Progenitor cell of endocrine pancreas (in vitro differentiated cells): ENCODE results near the gene SP1. TPM values are rescaled to one million over a fixed set of nuclear protein-coding genes. Genes with fewer than 3 reads are reported as not detected.
"Not testable (repeated sequence)": the region's sequence is repeated elsewhere in the genome, so short reads cannot be mapped to it uniquely, and the experiment has no call there.

Experiments used
- DNase-seq: peaks from one replicate; pipeline ENCODE4 v3.0.0; 2021; ENCODE audit warnings: low spot score; ENCODE audit not compliant: unreplicated experiment
- H3K27ac Mint-ChIP-seq: 2 replicates; pipeline ENCODE4 v1.8.0; 2021; ENCODE audit warnings: mild to moderate bottlenecking, moderate library complexity, mixed read lengths
- H3K27me3 Mint-ChIP-seq: 2 replicates; pipeline ENCODE4 v1.8.0; 2021; ENCODE audit warnings: mixed read lengths
- H3K36me3 Mint-ChIP-seq: 2 replicates; pipeline ENCODE4 v1.8.0; 2022; ENCODE audit warnings: mixed read lengths; ENCODE audit not compliant: insufficient read depth
- H3K4me1 Mint-ChIP-seq: 2 replicates; pipeline ENCODE4 v1.8.0; 2021; ENCODE audit warnings: low read depth, mixed read lengths
- H3K4me3 Mint-ChIP-seq: 2 replicates; pipeline ENCODE4 v1.8.0; 2021; ENCODE audit warnings: low read depth, mild to moderate bottlenecking, moderate library complexity, mixed read lengths
- H3K9me3 Mint-ChIP-seq: 2 replicates; pipeline ENCODE4 v1.8.0; 2021; ENCODE audit warnings: low read depth, mixed read lengths
- CTCF ChIP-seq: fragments of 200-600 bp; sonication (generic); IDR thresholded peaks from one replicate; pipeline ENCODE4 v1.5.0; 2021; ENCODE audit warnings: antibody characterized with exemption, mild to moderate bottlenecking; ENCODE audit not compliant: unreplicated experiment
- total RNA-seq: library from RNA; stranded (reverse); gene quantifications from 2 replicates; pipeline ENCODE4 v1.2.1, GENCODE V29; 2021

SP1 gene
- total RNA-seq, 1 donor from 2014 or later = 90.5 TPM

DNA sequence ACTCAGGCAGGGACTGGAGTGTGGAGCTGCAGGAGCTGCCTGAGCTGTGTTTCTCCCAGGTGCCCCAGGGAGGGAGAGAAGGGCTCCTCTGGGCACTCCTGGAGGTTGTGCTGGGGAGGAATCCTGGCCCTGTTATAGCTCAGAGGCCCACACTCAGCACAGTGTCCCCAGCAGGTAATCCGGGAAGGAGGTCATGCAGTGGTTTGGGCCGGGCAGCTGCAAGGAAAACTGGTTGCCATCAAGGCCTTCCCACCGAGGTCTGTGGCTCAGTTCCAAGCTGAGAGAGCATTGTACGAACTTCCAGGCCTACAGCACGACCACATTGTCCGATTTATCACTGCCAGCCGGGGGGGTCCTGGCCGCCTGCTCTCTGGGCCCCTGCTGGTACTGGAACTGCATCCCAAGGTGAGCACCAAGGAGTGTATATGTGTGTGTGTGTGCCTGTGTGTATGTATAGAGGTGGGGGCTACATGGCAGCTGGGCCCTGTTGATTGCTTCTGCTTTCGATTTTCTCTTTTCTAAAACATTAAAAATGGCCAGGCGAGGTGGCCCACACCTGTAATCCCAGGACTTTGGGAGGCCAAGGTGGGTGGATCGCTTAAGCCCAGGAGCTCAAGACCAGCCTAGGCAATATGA, 45.7 kb downstream of the SP1 start:
- peaks cover 55% of the 10 kb centered on the region for H3K4me1 Mint-ChIP-seq
- peak overlapping the region; percentile 92 for H3K27ac Mint-ChIP-seq
- H3K27me3 Mint-ChIP-seq = no peaks in the 10 kb centered on the region
- TF ChIP-seq CTCF = no peak
- DNase-seq = no peak
- H3K9me3 Mint-ChIP-seq = no peaks in the 10 kb centered on the region
- H3K36me3 Mint-ChIP-seq = peaks cover 5% of the 10 kb centered on the region
- H3K4me3 Mint-ChIP-seq = peak overlapping the region; percentile 68

- Mint-ChIP-seq H3K9me3 (no peaks in the 10 kb centered on the region), H3K27ac (peak overlapping the region; percentile 45), H3K4me1 (peaks cover 48% of the 10 kb centered on the region), H3K4me3 (peak overlapping the region; percentile 39), H3K36me3 (peaks cover 8% of the 10 kb centered on the region), H3K27me3 (no peaks in the 10 kb centered on the region)
- no peak for TF ChIP-seq CTCF
- DNase-seq = no peak
Observed at GRCh38 chr12:53427905-53428594, 48.1 kb downstream of the SP1 start.

GRCh38 chr12:53428741-53429140, 48.8 kb downstream of the SP1 start:
- H3K4me3 Mint-ChIP-seq = no peak overlapping the region
- no peak overlapping the region for H3K27ac Mint-ChIP-seq
- H3K4me1 Mint-ChIP-seq = peaks cover 43% of the 10 kb centered on the region
- H3K36me3 Mint-ChIP-seq = peaks cover 8% of the 10 kb centered on the region
- DNase-seq = no peak
- TF ChIP-seq CTCF = no peak
- H3K9me3 Mint-ChIP-seq = no peaks in the 10 kb centered on the region
- no peaks in the 10 kb centered on the region for H3K27me3 Mint-ChIP-seq

DNA sequence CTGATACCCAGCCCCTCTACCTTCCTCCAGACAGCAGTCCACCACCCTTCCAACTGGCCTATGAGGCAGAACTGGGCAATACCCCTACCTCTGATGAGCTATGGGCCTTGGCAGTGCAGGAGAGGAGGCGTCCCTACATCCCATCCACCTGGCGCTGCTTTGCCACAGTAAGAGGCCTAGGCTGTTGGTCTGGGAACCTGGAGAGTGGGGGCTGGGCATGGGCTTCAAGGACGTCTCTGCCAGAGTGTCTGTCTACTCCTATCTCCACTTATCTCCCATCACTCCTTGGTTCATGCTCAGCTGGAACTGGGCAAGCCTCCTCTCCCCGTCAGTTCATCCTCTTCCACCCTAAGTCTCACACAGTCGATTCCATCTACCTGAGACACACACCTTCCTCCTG, 50.1 kb downstream of the SP1 start:
- H3K36me3 Mint-ChIP-seq = peaks cover 8% of the 10 kb centered on the region
- no peak for TF ChIP-seq CTCF
- H3K4me1 Mint-ChIP-seq = peaks cover 30% of the 10 kb centered on the region
- H3K9me3 Mint-ChIP-seq = no peaks in the 10 kb centered on the region
- no peak for DNase-seq
- no peak overlapping the region for H3K4me3 Mint-ChIP-seq
- no peaks in the 10 kb centered on the region for H3K27me3 Mint-ChIP-seq
- H3K27ac Mint-ChIP-seq = no peak overlapping the region

DNA sequence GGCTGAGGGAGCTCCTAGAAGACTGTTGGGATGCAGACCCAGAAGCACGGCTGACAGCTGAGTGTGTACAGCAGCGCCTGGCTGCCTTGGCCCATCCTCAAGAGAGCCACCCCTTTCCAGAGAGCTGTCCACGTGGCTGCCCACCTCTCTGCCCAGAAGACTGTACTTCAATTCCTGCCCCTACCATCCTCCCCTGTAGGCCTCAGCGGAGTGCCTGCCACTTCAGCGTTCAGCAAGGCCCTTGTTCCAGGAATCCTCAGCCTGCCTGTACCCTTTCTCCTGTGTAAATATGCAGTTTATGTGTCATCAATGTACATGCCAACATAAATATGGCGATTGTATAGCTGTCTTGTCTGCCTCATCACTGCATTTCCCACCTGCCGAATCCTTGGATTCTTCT, 51.2 kb downstream of the SP1 start:
- peaks cover 19% of the 10 kb centered on the region for H3K4me1 Mint-ChIP-seq
- H3K4me3 Mint-ChIP-seq = no peak overlapping the region
- H3K27me3 Mint-ChIP-seq = no peaks in the 10 kb centered on the region
- no peak for TF ChIP-seq CTCF
- H3K27ac Mint-ChIP-seq = no peak overlapping the region
- peaks cover 8% of the 10 kb centered on the region for H3K36me3 Mint-ChIP-seq
- DNase-seq = no peak
- no peaks in the 10 kb centered on the region for H3K9me3 Mint-ChIP-seq

GRCh38 chr12:53435326-53435725, 55.4 kb downstream of the SP1 start:
- H3K27me3 Mint-ChIP-seq, DNase-seq, H3K27ac Mint-ChIP-seq, H3K4me3 Mint-ChIP-seq, H3K36me3 Mint-ChIP-seq, H3K4me1 Mint-ChIP-seq, H3K9me3 Mint-ChIP-seq: not testable (repeated sequence)

GRCh38 chr12:53439582-53439981, 59.6 kb downstream of the SP1 start:
- not testable (repeated sequence) for H3K4me3 Mint-ChIP-seq, H3K9me3 Mint-ChIP-seq, H3K36me3 Mint-ChIP-seq, H3K27me3 Mint-ChIP-seq, DNase-seq
- peak overlapping the region; percentile 59 for H3K27ac Mint-ChIP-seq
- H3K4me1 Mint-ChIP-seq = peaks cover 23% of the 10 kb centered on the region
